ENCODE data around the gene SLC9A9.

Gene SLC9A9

GRCh38 chr3:143382816-143383215 lies 465.5 kb downstream of the SLC9A9 start:
- no peak for DNase-seq

GRCh38 chr3:143380449-143380848 lies 467.8 kb downstream of the SLC9A9 start:
- no peak for DNase-seq

DNA sequence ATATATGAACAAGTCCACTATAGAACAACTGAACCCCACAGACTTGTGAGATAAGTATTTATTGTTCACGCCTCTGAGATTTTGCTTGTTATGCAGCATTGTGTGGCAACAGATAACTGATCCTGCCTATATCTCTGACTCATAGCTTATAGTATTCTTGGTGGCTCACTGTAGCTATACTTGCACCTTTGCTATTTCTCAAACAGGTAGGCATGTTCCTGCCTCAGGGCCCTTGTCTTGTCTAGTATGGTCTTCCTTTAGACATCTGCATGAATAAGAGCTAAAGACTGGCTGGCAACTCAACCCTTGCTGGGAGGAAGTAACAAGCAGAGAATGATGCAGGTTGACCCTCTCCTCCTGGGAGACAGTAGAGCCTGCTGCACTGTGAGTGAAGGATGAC lies 472.6 kb downstream of the SLC9A9 start:
- no peak for DNase-seq

DNA sequence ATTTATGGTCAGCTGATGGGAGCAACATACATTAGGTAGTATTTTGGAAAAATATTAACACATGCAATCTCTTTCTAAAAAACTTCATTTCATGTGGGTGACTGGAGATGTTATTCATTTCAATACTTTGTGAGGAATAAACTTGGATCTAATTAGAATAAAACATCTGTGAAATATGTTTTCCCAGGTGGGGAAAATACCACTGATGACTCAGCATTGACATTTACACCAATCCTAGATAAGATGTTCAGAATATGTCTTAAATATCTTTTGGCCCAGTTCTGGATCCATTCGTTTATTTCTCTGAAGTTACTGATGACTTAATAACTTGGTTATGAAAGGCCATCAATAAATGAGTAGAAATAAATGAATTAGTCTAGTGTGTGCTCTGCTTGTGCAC lies 481.1 kb downstream of the SLC9A9 start:
- no peak for DNase-seq

DNA sequence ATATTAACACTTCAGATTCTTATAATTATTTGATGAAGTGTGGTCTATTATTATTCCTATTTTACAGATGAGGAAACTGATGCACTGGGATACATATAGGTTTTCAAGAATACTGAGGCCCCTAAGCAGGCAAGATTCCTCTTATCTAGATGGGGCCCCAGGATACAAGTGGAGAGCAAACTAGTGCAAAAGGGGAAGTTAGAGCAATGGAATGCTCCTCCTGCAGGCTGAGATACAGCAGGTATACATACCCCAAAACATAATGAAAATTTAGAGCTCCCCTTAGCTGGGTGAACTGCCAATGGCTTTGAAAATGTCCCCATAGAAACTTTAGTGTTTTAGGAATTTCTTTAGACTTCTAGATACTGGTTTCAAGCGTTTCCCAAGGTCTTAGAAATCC lies 481.6 kb downstream of the SLC9A9 start:
- DNase-seq = no peak

DNA sequence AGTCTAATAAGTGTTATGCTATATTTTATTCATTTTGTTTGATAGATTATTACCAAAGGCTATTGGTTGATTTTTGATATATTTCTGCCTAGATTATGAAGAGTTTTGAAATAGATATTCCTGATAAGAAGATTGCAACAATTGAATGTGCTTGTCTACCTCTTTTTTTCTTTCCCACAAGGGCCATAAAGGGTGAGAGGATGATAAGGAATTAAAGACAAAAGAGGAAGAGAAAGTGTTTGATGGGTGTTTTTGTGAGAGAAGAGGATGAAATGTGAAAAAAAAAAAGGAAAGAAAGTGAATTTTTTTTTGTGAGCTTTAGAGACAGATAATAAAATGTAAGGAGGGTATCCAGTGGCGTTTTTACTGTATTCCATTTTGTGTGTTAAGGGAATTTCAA lies 484.3 kb downstream of the SLC9A9 start:
- no peak for DNase-seq

- DNase-seq = no peak
Measured at GRCh38 chr3:143363276-143363675, 485.0 kb downstream of the SLC9A9 start.

DNA sequence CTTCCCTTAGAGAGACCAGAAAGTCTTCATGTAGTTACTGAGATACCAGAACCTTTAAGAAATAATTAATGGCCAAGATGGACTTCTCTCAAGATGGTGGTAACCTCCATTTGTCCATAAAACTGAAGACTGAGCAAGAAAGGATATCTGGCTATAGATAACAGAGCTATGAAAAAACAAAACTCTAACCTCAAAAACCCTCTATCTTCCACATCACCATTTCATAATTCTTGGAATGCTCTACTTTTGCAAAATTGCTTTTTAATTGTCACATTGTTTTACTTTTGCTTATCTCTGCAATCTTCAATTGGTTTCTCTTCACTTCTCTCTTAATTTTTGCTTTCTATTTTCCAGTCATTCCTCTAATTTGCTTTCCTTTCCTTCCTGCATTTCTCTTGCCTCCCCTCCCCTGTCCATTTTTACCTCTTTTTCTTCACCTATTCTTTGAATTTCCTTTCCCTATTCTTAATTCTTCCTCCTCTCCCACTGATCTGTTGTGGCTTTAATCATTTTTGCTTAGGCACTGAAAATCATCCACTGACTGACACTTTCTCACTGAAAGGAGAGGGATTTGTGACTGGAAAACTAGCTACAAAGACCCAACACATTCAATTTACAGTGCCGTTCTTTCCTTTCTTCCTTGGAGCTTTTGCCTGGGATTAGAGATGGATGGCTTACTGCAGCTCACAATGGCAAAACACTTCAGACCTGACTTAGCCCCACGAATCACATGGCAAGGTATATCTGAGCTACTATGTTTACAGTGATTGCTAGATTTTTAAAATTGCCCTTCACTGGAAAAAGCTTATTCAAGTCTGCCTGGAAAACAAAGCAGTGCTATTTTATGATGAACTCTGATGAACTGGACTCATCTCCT lies 485.9 kb downstream of the SLC9A9 start:
- DNase-seq = no peak

DNA sequence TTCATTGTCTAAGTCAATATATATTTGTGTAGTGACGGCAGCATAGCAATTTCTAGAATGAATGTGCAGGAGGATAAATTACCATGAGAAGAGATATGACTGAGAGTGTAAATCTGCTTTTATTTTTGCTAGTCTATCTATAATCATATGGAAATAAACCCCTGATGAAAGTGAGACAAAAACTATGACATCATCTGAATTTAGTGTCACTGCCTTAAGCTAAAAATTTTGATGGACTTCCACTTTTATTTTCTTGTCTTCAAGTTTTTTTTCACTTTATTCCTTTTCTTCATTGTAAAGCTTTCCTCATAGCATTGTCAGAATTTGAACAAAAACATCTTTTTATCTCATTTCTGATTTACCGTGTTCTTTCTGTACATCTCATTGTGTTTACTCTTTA lies 486.7 kb downstream of the SLC9A9 start:
- DNase-seq = no peak

GRCh38 chr3:143360244-143360643 lies 488.0 kb downstream of the SLC9A9 start:
- no peak for DNase-seq

GRCh38 chr3:143358793-143359491 lies 489.3 kb downstream of the SLC9A9 start:
- DNase-seq = no peak

GRCh38 chr3:143358155-143358792 lies 490.0 kb downstream of the SLC9A9 start:
- no peak for DNase-seq

DNA sequence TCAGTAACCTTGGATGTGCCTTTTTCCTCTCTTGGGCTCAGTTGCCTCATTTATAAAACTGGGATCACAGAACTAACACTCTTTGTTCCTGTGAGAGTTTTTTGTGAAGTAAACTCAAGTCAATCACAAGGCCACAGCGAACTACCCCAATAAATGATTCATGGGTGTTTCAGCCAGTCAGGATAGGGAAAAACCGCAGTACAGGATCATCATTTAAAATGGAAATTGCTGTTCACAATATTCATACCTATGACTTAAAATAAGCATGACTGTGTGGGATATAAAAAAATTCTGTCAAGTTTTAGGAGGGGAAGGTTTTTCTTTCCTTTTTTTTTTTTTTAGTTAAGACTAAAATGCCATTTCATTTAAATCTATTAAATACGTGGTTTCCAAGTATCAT lies 490.6 kb downstream of the SLC9A9 start:
- no peak for DNase-seq

DNA sequence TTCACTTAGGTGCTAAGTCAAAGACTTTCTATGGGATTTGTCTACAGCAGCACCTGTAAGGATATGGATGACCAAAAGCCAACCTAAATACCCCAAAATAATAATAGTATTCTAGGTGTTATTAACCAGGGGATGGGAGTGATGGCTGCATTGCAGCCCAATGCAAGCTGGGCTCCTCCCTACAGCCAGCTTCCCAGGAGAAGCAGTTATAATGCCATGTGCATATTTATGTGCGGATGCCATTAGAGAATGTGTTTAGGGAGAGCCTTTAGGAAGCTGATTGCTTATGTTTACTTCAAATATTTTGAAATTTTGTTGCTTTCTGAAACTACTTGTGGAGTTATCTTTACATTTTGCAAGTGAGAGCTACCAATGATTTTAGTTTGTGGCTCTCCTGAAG lies 491.4 kb downstream of the SLC9A9 start:
- no peak for DNase-seq

DNA sequence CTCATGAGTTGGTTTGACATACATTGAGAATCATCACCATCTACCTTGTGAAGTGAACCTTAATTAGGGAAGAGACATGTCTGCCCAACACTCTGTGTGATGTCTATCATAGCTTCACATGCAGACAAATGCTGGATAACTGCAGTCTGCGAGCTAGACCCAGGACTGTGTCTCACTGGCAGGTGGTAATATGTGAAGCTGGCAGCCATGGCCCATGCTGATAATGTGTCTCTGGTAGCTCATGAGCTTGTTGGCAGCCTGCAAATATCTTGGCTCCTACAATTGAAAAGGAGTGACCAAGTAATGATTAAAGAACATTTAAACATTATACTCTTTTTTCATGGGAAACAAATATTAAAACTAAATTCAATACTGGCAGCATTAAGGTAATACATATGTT lies 493.9 kb downstream of the SLC9A9 start:
- DNase-seq = no peak

DNA sequence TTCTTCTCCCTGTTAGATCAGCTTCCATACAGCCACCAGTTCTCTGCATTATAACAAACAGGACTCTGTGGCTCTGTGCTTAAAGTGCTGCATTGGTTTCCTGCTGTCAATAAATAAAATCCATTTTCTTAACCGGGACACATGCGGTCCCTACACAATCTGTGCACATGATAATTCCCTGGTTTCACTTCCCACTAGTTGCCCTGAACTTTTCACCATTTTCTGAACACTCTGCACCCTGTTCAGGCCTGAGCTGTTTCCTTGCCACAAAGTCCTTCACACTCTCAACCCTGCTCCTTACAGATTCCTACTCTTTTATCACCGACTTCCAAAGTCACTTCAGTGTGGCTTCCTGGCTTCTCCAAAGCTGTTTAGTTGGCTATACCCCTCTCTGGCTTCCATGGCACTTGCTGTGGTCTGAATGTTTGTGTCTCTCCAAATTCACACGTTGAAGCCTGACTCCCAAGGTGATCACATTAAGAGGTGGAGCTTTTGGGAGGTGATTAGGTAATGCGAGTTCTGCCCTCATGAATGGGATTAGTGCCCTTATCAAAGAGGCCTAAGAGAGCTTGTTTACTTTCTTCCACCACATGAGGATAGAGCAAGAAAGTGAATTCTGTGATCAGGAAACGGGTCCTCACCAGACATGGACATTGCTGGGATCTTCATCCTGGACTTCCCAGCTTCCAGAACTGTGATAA lies 495.3 kb downstream of the SLC9A9 start:
- no peak for DNase-seq

DNA sequence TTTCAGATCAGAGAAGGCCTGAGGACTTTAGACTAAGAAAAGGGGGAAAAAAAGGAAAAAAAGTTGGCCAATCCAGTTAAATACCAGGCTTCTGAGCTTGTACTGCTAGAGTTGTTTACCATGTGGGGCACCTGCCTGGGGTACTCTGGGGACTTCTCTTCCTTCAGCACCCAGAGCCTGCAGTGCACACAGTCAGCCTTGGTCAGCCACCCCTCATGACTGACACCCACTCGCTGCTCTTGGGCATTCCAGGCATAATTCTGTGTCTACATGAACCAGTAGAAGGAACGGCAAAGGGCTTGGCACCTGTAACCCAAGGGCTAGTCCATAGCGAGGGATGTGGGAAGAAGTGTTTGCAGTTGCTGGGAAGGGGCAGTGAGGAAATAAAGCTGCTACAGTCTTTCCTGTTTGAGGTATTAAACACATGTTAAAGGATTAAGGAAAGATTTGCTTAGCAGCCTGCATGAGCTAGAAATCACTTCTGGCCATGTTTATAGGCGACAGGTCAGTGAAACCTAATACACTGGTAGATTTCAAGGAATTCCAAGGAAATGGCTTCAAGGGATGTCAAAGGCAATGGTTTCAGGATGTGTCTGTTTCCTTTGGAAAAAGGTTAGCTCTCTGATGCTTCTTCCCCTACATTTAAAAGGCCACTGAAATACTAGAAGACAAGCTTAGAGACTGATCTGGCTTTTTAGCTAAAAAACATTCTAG lies 496.2 kb downstream of the SLC9A9 start:
- DNase-seq = no peak

DNA sequence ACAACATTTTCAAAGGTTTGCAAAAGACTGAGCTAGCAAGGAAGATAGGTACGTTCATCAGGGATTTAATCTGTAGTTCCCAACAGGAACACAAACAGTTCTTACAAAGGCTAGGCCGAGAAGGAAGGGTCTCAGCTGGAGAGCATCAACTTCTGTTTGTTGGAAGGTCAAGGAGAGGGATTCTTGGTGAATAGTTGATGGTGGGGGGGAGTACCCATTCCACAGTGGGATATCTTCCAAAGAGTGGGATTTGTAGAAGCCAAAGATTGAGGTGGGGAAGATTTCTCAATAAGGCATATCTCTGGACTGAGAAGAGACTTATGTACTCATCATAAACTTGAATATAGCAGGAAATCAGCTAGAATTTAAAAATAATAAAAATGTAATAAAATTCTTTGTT lies 496.9 kb downstream of the SLC9A9 start:
- no peak for DNase-seq

GRCh38 chr3:143349455-143349854 lies 498.8 kb downstream of the SLC9A9 start:
- DNase-seq = no peak

DNA sequence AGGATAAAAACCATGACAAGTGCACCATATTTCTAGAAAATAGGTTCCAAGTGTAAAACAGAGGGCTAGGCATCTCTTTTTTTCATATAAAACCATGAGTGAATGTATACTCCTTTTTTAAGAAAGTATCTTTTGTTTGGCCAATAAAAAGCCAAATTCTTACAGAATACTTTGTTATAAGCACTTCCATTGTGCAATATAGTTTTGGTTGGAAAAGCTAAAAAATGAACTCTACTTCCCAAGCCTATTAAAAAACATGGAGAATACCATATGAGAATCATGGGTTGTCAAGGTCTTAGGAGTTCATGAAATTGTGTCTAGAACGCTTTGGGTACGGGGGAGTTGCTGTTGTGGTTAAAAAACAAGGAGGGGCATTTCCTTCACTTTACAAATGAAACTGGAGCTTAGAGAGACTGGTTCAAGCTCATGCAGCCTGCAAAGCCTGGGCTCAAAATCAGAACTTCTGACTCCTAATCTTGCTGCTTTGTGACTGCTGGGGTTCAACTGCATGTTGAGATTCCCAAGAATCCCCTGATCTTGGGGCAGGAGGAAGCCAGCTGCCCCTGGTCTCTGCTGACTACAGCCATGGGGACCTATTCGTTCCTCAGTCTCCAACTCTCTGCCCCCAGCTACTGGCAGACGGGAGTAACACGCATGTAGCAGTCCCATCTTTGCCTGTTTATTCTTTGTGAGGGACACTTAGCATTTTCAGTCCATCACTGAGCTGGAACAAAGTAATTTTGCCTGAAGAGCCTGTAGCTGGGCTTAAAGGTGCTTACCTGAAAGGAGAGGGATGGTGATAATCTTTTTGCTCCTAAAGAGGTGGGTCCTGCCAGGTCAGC lies 499.6 kb downstream of the SLC9A9 start:
- DNase-seq = no peak

GRCh38 chr3:143344516-143345165 lies 503.6 kb downstream of the SLC9A9 start:
- no peak for DNase-seq

Measured in NCI-H1092 (cell line).